ENCODE results near the gene TMEM131L.
A peak's percentile ranks its signal among the peaks of the same experiment; 100 is the strongest.

Gene TMEM131L

DNA sequence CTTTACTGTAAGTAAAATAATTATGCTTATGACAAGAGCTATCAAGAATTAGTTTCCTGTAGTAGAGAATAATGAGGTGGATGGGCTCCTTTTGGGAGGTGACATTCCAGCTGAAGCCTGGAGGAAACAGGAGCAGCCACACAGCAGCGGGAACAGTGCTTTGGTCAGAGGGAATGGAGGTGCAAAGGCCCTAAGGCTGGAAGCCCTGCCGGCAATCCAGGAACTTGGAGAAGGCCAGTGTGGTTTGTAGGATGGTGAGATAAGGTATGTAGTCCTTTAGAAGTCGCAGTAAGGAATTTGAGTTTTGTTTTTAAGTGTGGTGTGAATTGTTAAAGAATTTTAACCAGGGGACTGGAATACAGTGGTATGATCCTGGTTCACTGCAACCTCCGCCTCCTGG lies 8.1 kb downstream of the TMEM131L start:
- DNase-seq, result no peak

GRCh38 chr4:153476829-153477574 lies 10.8 kb downstream of the TMEM131L start:
- DNase-seq, result no peak

DNA sequence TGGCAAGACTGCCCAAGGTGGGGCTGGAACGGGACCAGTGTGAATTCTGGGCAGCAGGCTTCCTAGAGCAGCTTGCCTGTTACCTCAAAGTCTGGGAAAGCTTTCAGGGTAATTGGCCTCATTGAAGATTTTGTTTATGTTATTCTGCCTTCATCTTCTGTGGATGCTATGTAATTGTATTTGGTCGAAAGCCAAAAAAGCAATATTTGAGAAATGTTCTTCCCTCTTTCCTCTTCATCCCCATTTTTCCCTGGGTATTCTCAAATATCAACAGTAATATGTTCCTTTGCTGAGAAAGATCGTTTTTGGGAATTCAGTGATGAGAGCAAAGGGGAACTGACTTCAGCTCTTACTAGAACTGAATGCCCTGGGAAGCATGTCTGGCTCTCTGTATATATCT lies 12.9 kb downstream of the TMEM131L start:
- no peak for DNase-seq

GRCh38 chr4:153480704-153481103 lies 14.5 kb downstream of the TMEM131L start:
- DNase-seq, result no peak

DNA sequence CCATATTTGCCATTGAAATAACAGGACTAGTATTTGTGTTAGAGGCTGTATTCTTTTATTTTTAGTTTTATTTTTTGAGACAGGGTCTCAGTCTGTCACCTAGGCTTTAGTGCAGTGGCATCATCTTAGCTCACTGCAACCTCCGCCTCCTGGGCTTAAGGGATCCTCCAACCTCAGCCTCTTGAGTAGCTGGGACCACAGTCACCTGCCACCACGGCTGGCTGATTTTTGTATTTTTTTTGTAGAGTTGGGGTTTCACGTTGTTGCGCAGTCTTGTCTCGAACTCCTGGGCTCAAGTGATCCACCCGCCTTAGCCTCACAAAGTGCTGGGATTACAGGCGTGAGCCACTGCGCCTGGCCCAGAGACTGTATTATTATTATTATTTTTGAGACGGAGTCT lies 15.3 kb downstream of the TMEM131L start:
- no peak for DNase-seq

- DNase-seq, result no peak
These were observed 17.6 kb downstream of the TMEM131L start for GRCh38 chr4:153483432-153484418.

GRCh38 chr4:153485359-153485758 lies 19.2 kb downstream of the TMEM131L start:
- no peak for DNase-seq

DNA sequence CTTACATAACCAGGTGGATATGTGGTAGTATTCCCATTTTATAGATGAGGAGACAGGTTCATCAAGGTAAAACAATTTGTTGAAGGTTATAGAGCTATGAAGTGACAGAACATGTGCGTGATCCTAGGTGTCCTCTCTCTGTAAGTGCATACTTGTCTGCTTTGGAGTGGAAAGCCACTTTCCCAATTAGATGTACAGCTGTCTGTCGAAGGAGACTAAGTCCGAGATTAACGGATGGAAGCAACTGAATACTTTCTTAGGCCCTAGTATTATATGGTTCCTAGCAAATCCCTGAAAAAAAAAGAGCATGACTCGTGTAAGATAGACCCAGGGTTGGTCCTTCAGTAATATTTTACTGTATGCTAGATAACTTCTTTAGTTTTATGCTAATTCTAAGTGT lies 19.7 kb downstream of the TMEM131L start:
- DNase-seq, result no peak

DNA sequence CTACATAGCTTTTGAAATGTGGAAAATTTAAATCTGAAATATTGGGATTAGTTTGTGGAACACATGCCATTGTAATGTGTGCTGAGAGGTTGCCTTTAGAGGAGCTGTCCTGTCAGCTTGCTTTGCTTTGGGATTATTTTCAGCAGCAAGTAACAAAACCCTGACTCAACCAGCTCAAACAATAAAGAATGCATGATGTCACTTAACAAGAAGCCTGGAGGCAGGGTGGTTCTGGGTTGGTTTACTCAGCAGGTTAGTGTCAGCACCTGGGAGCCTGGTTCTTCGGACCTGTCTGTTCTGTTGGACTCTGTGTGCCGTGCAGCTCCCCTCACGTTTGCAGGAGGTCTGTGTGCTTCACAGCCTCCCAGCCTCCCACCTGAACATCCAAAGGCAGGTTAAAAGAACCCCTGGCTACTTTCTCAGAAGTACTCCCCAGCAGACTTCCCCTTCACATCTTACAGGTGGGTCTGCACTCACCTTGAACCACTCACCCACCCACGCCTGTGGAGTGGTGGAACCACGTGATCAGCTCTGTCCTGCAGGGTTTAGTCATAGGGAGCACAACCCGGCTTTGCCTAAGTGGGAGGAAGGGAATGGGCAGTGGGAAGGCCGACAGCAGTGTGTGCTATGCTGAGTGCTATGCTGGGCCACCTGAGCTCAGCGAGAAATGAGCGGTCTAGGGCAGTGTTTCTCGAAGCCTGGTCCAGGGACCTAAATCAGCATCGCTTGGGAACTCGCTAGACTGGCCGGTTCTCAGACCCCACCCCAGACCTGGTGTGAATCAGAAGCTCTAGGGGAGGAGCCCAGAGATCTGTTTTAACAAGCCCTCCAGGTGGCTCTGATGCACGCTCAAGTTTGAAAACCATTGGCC lies 20.4 kb downstream of the TMEM131L start:
- no peak for DNase-seq

DNA sequence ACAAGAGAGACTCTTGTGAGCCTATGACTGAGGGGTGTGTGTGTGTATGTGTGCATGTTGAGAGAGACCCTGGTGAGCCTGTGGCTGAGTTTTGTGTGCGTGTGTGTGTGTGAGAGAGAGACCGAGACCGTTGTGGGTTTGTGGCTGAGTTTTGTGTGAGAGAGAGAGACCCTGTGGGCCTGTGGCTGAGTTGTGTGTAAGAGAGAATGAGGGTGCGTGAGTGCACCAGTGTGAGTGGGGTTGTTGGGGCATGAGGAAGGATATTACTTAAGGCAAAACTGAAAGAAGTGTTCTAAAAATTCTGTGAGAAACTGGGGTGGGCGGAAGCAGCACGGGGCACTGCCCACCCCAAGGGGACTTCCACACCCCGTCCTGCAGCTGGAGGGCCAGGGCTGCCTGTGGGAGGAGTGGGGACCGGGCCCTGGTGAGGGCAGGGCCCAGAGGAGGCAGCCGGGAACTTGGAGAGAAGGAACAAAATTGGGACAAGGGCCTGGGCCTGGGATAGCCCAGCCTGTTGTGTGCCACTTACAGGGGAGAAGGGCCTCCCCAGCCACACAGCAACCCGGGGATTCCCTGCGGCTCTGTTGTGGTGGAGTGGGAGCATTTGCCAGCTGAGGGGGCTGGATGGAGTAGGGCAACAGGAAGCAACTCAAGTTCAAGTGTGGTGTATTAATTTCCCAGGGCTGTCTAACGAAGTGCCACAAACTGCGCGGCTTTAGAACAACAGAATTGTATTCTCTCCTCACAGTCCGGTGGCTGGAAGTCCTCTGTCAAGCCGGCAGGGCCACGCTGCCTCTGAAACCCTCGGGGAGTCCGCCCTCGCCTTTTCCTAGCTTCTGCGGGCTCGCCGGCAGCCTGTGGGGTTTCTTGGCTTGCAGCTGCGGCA lies 22.1 kb downstream of the TMEM131L start:
- DNase-seq, result peak; percentile 63

DNA sequence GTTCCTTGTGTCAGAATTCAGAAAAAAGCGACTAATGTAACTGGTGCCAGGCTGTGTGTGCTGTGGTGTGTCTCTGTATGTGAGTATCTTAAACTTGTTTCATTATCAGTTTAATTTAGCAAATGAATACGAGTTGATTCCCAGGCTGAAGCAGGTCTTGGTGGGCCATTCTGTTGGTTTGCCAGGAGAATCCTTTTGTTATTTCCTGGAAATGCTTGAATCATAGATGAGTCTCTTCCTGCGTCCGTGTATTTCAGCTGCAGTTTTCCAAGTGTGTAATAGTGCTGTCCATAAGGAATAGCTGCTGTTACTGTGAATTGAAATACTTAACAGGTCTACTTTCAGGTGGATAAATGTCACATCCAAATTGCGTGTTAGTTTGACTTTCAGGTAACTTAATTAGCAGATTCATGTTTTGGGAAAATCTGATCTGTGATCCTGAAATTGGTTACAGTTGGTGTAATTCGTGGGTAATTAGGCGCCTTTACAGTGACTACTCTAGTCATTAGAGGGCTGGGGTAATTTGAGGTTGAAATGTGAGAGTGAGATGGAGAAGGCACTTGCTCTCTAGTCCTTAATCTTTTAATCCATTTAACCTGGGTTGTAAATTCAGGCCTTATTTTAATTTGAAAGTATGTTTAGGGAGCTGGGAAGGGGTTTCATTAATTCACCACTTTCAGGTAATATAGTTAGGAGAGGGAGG lies 23.8 kb downstream of the TMEM131L start:
- no peak for DNase-seq

- DNase-seq, result no peak
These were observed 24.9 kb downstream of the TMEM131L start for GRCh38 chr4:153490985-153491483.

DNA sequence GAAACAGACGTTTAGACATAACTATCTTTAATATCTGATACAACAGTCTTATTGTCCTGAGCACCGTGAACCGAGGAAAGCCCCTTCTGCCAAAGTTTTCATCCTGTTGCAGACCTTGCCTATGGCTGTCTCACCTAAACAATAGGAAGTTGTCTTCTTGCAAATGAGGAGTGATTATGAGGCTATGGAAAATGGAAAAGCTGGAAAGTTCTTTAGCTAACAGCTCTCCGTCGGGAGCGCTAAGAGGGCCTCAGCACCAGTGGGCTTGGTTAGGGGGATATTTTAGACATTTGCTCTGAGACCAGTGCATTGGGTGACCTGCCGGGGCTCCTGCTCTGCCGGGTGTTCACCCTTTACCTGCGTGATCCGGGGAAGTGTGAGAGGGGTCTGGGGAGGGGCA lies 28.4 kb downstream of the TMEM131L start:
- no peak for DNase-seq

DNA sequence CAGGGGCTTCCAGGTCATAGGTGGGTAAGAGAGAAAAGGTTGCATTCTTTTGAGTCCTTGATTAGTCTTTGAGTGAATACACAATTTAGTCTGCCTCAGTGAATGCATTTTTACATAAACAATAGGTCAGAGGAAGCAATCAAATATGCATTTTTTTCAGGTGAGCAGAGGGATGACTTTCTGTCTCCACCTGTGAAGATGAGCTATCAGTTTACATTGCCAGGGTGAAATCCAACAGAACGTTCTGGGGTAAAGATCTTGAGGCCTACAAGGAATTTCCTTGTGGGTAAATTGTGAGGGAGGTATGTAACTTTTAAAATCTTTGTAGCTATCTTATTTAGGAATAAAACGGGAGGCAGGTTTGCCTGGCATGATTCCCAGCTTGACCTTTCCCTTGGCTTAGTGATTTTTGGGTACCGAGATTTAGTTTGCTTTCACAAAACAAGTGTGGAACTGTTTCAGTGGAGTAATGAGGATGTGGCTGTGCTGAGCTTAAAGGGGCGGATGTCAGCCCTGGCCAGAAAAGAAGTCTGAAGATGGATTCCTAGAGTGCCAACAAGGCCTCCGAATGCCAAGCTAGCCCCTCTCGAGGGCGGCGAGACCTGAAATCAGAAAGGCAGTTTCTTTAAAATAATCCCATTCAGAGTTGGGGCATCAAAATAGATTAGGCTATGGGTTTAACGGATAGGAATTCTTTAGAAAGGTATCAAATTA lies 29.5 kb downstream of the TMEM131L start:
- no peak for DNase-seq

GRCh38 chr4:153497091-153497531 lies 31.0 kb downstream of the TMEM131L start:
- DNase-seq, result no peak

GRCh38 chr4:153497988-153498967 lies 32.1 kb downstream of the TMEM131L start:
- DNase-seq, result no peak

- DNase-seq, result no peak
These were observed 32.8 kb downstream of the TMEM131L start for GRCh38 chr4:153499005-153499404.

DNA sequence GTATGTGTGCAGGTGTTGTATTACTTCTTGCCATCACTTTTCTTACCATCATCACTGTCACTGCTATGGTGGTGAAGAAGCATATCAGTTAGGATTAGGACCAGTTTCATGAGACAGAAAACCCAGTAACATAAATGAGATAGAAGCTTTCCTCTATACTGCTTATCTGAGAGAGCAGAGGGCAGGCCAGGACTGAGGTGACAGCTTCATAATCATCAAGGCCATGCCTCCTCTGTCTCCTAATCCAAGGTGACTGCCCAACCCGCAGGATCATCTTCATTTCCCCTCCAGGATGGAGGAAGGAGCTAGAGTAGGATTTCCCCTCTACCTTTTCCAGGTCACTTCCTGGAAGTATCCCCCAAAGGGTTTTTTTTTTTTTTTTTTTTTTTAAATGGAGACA lies 35.4 kb downstream of the TMEM131L start:
- DNase-seq, result no peak

- no peak for DNase-seq
These were observed 36.4 kb downstream of the TMEM131L start for GRCh38 chr4:153502584-153502983.
